CD14-positive monocyte (primary cell): Measurements from ENCODE around the gene VWF. TPM values are rescaled to one million over a fixed set of nuclear protein-coding genes. Genes with fewer than 3 reads are reported as not detected.

Source experiments
- DNase-seq, 3 donors: peaks; one replicate each; pipeline ENCODE4 v3.0.0-alpha.2; 2011 to 2022
- H2AFZ ChIP-seq: 2 replicates; pipeline ENCODE4 v1.6.0; 2012; ENCODE audit warnings: mild to moderate bottlenecking, low read depth, low read length, inconsistent platforms; ENCODE audit not compliant: insufficient read depth, poor library complexity, severe bottlenecking
- H3K27ac ChIP-seq, 2 donors: 1 replicate in 1 of 2; 2 replicates in 1 of 2; pipeline ENCODE4 v1.5.1; 2012 to 2013; ENCODE audit warnings: low read length in 2 of 2, control low read depth in 1 of 2, inconsistent platforms in 1 of 2, low read depth in 1 of 2, mild to moderate bottlenecking in 1 of 2
- H3K27me3 ChIP-seq, 2 donors: one replicate each; pipeline versions ENCODE4 v1.6.0 to v1.6.1; 2011 to 2013; ENCODE audit warnings: low read length in 2 of 2; ENCODE audit not compliant: control insufficient read depth in 2 of 2, insufficient read depth in 2 of 2
- H3K36me3 ChIP-seq, 2 donors: replicated peaks in 1 of 2; 1 replicate in 1 of 2; 2 replicates in 1 of 2; pipeline versions ENCODE4 v1.5.1 to v1.6.1; 2012 to 2013; ENCODE audit warnings: low read length in 2 of 2, control low read depth in 1 of 2, inconsistent platforms in 1 of 2, mild to moderate bottlenecking in 1 of 2; ENCODE audit not compliant: insufficient read depth in 2 of 2, control insufficient read depth in 1 of 2
- H3K4me1 ChIP-seq, 2 donors: 1 replicate in 1 of 2; 2 replicates in 1 of 2; pipeline versions ENCODE4 v1.5.1 to v1.6.1; 2012 to 2013; ENCODE audit warnings: low read length in 2 of 2, control low read depth in 1 of 2, inconsistent platforms in 1 of 2, mild to moderate bottlenecking in 1 of 2, moderate library complexity in 1 of 2; ENCODE audit not compliant: insufficient read depth in 2 of 2, control insufficient read depth in 1 of 2
- H3K4me2 ChIP-seq: replicated peaks from 2 replicates; pipeline ENCODE3; 2012; ENCODE audit warnings: low read length, moderate library complexity, mild to moderate bottlenecking; ENCODE audit not compliant: poor library complexity, severe bottlenecking; ENCODE audit errors: extremely low read depth
- H3K4me3 ChIP-seq, 3 experiments: fragments of 200-600 bp in 1 of 3; sonication (generic) in 1 of 3; replicated peaks in 1 of 3; 1 replicate in 2 of 3; 2 replicates in 1 of 3; pipeline ENCODE4 v1.5.1; 2011 to 2013; ENCODE audit warnings: low read length in 3 of 3, mild to moderate bottlenecking in 3 of 3, control low read depth in 2 of 3, low read depth in 2 of 3, inconsistent platforms in 1 of 3, moderate library complexity in 1 of 3
- H3K79me2 ChIP-seq: 2 replicates; pipeline ENCODE4 v1.6.0; 2012; ENCODE audit warnings: mild to moderate bottlenecking, control low read depth, inconsistent platforms, low read length, moderate library complexity; ENCODE audit not compliant: insufficient read depth
- H3K9ac ChIP-seq: 2 replicates; pipeline ENCODE4 v1.6.0; 2017; ENCODE audit warnings: low read length, mild to moderate bottlenecking; ENCODE audit not compliant: insufficient read depth, poor library complexity, severe bottlenecking
- H3K9me3 ChIP-seq, 2 donors: replicated peaks in 1 of 2; 1 replicate in 1 of 2; 2 replicates in 1 of 2; pipeline versions ENCODE4 v1.5.1 to v1.6.1; 2012 to 2013; ENCODE audit warnings: low read length in 2 of 2, control low read depth in 1 of 2; ENCODE audit not compliant: control insufficient read depth in 1 of 2, insufficient read depth in 1 of 2
- H4K20me1 ChIP-seq: 2 replicates; pipeline ENCODE4 v1.6.0; 2012; ENCODE audit warnings: mild to moderate bottlenecking, low read length, control low read depth, moderate library complexity; ENCODE audit not compliant: insufficient read depth
- H3K27ac Mint-ChIP-seq, 7 donors: one replicate each; pipeline ENCODE4 v1.8.0; 2020; ENCODE audit warnings: mild to moderate bottlenecking in 7 of 7, mixed read lengths in 7 of 7, moderate library complexity in 6 of 7, inconsistent platforms in 2 of 7
- H3K27me3 Mint-ChIP-seq, 3 donors: one replicate each; pipeline ENCODE4 v1.8.0; 2021 to 2022; ENCODE audit warnings: low read depth in 3 of 3, mild to moderate bottlenecking in 3 of 3, mixed read lengths in 3 of 3, moderate library complexity in 3 of 3, inconsistent platforms in 1 of 3
- H3K36me3 Mint-ChIP-seq, 2 donors: one replicate each; pipeline ENCODE4 v1.8.0; 2020; ENCODE audit warnings: mixed read lengths in 2 of 2, inconsistent platforms in 1 of 2, mild to moderate bottlenecking in 1 of 2
- H3K4me1 Mint-ChIP-seq: one replicate; pipeline ENCODE4 v1.8.0; 2020; ENCODE audit warnings: mild to moderate bottlenecking, mixed read lengths
- H3K4me3 Mint-ChIP-seq, 2 donors: one replicate each; pipeline ENCODE4 v1.8.0; 2020; ENCODE audit warnings: mild to moderate bottlenecking in 2 of 2, mixed read lengths in 2 of 2, moderate library complexity in 1 of 2
- H3K9me3 Mint-ChIP-seq, 7 donors: one replicate each; pipeline ENCODE4 v1.8.0; 2020 to 2022; ENCODE audit warnings: mixed read lengths in 7 of 7, mild to moderate bottlenecking in 6 of 7, moderate library complexity in 6 of 7, inconsistent platforms in 2 of 7
- WGBS: methylation state at CpG from one replicate; pipeline ENCODE4 v1.1.5; 2013; ENCODE audit warnings: missing lambda C conversion rate; ENCODE audit not compliant: insufficient coverage; 5-methylcytosine and 5-hydroxymethylcytosine counted together
- intact Hi-C, 2 donors: fragments of 100-400 bp; cut with micrococcal nuclease; formaldehyde crosslinking; loops; one replicate each; pipeline versions ENCODE4 v1.15.0 to v1.15.1; 2023
- polyA plus RNA-seq, 3 donors: library from polyadenylated mRNA; depleted of rRNA in 1 of 3; unstranded in 2 of 3; stranded (reverse) in 1 of 3; fragments of 300-500 nt in 2 of 3; fragments of >200 nt in 1 of 3; fragmentation: Illumina TruSeq in 2 of 3; gene quantifications; 1 replicate in 2 of 3; 2 replicates in 1 of 3; pipeline ENCODE4 v1.2.3, GENCODE V29; 2012 to 2021
- TF ChIP-seq, protein P1 (sequence below): fragments of 200-600 bp; IDR thresholded peaks from one replicate; pipeline ENCODE4 v1.8.0; 2022; ENCODE audit warnings: antibody characterized with exemption, mild to moderate bottlenecking

Gene VWF
- polyA plus RNA-seq, 3 donors = 0.17 to 0.49 (median 0.48) TPM

DNA sequence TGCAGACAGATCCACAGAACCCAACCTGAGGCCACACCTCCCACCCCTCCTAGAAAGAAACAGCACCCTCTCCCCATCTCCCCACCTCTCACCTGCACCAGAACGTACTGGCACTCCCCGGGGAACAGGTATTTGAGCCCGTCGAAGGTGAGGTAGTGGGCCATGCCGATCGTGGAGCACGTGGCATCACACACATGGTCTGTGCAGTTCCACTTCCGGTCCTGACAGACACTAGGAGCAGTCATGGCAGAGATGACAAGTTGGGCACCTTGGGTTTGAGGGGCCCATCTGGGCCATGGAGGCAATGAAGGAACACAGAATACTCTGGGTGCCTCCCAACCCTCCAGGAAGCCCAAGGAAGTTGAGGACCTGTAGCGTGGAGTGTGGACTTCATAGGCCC, 89.9 kb downstream of the VWF start:
- Histone ChIP-seq H3K9ac (no peak overlapping the region), H3K4me1 (no peaks in the 10 kb centered on the region), H3K79me2 (no peaks in the 10 kb centered on the region), H2AFZ (no peak overlapping the region), H3K4me2 (no peak overlapping the region), H3K9me3 (no peaks in the 10 kb centered on the region), H3K27me3 (no peaks in the 10 kb centered on the region), H3K27ac (no peak overlapping the region), H3K4me3 (no peak overlapping the region), H3K36me3 (no peaks in the 10 kb centered on the region), H4K20me1 (no peaks in the 10 kb centered on the region)
- TF ChIP-seq, protein P1, sequence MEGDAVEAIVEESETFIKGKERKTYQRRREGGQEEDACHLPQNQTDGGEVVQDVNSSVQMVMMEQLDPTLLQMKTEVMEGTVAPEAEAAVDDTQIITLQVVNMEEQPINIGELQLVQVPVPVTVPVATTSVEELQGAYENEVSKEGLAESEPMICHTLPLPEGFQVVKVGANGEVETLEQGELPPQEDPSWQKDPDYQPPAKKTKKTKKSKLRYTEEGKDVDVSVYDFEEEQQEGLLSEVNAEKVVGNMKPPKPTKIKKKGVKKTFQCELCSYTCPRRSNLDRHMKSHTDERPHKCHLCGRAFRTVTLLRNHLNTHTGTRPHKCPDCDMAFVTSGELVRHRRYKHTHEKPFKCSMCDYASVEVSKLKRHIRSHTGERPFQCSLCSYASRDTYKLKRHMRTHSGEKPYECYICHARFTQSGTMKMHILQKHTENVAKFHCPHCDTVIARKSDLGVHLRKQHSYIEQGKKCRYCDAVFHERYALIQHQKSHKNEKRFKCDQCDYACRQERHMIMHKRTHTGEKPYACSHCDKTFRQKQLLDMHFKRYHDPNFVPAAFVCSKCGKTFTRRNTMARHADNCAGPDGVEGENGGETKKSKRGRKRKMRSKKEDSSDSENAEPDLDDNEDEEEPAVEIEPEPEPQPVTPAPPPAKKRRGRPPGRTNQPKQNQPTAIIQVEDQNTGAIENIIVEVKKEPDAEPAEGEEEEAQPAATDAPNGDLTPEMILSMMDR = no peak
- Mint-ChIP-seq H3K9me3 (no peaks in the 10 kb centered on the region), H3K27ac (no peak overlapping the region), H3K4me3 (no peak overlapping the region), H3K36me3 (no peaks in the 10 kb centered on the region), H3K27me3 (peaks cover 0 to 5% (median 1%) of the 10 kb centered on the region in 3 donors), H3K4me1 (no peaks in the 10 kb centered on the region)
- 95% methylated on average over 9 of the region's 9 CpGs for WGBS
- no peak for DNase-seq
- intact Hi-C loops = no loop called here

DNA sequence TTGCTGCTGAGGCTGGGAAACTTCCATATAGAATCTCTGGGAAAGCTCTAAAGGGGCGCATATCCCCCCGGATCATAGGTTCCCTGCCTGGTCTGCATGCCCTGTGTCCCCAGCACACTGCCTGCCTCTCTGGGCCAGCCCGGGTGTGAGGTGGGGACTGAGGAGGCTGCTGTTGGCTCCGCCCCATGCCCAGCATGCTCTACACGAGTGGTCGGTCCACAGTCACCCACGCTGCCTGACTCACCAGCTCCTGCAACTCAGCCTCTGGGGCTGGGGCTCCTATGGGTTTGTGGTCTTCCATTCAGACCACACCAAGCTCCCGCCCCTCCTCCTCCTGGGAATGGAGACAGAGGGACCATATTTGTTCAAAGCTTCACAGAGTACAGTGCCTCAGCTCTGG, 90.9 kb downstream of the VWF start:
- H3K4me3 ChIP-seq = no peak overlapping the region
- no peak overlapping the region for H3K9ac ChIP-seq
- H3K27me3 Mint-ChIP-seq = peaks cover 0 to 2% (median 2%) of the 10 kb centered on the region in 3 donors
- H3K27ac Mint-ChIP-seq = peak overlapping the region in 1 of 7 donors; percentile 54
- no peaks in the 10 kb centered on the region for H3K4me1 Mint-ChIP-seq
- H3K4me1 ChIP-seq = no peaks in the 10 kb centered on the region
- H3K27me3 ChIP-seq = no peaks in the 10 kb centered on the region
- no peaks in the 10 kb centered on the region for H3K79me2 ChIP-seq
- H3K9me3 Mint-ChIP-seq = peaks cover 0 to 3% (median 0%) of the 10 kb centered on the region in 7 donors
- H4K20me1 ChIP-seq = no peaks in the 10 kb centered on the region
- H3K27ac ChIP-seq = no peak overlapping the region
- H3K4me3 Mint-ChIP-seq = no peak overlapping the region
- intact Hi-C loops = no loop called here
- no peaks in the 10 kb centered on the region for H3K36me3 ChIP-seq
- WGBS = 87% methylated on average over 5 of the region's 8 CpGs
- no peak overlapping the region for H2AFZ ChIP-seq
- H3K4me2 ChIP-seq = no peak overlapping the region
- TF ChIP-seq, protein P1 = no peak
- no peaks in the 10 kb centered on the region for H3K9me3 ChIP-seq
- DNase-seq = no peak
- no peaks in the 10 kb centered on the region for H3K36me3 Mint-ChIP-seq
